Epidermal melanocyte (primary cell): Measurements from ENCODE around the gene SLC1A2.
A peak's percentile ranks its signal among the peaks of the same experiment; 100 is the strongest.

Experiments used
- DNase-seq: peaks from one replicate; pipeline ENCODE4 v3.0.0; 2011; ENCODE audit warnings: low spot score; ENCODE audit not compliant: insufficient read length

Gene SLC1A2

DNA sequence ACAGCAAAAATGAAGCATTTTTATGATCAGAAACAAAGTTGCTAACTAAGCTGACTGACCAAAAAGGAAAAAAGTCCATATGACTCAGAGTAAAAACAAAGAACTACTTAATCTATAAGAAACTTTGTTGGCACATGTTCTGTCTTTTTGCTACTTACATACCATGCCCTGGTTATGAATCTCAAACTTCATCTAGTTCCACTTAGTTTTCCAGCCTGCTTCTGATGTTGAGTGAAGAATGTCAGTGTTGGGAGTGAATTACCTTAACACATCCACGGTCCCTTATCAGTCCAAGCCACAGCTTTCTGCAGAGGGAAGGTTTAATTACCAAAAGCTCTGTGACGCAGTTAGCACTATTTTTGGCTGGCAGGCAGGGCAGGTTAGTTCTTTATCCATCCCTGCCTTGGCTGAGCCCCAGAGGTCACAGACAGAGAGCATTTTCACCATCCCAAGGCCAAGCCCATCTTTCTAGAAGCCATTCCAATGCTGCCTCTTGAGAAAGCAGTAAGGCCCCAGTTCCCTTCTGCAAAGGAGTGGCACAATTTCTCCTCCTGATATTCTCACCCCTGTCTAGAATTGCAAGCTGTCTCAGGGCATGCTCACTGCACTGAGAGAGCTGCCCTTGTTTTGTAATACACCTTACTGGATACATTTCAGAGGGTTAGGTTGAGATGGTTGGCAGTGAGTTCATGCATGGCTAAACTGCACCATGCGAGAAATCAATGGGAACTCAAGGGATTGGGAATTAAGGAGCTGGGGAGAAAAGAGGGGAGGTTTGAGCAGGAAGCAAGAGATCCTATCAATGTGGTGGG, 67.1 kb downstream of the SLC1A2 start:
- no peak for DNase-seq

DNA sequence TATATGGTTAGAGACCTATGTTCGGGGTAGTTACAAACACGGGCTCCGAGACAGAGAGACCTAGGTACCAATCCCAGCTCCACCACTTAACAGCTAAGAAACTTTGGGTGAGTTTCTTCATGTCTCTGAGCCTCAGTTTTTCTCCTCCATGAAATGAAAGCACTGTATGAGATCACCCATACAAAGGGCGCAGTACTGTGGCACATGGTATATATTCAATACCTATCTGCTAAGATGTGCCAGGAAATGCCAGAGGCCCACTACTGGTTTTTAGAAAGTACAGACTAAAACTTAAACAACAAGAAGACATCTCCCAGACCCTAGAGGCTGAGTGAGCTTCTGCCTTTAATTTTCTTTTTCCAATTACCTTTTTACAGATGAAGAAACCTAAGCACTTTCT, 69.5 kb downstream of the SLC1A2 start:
- no peak for DNase-seq

DNA sequence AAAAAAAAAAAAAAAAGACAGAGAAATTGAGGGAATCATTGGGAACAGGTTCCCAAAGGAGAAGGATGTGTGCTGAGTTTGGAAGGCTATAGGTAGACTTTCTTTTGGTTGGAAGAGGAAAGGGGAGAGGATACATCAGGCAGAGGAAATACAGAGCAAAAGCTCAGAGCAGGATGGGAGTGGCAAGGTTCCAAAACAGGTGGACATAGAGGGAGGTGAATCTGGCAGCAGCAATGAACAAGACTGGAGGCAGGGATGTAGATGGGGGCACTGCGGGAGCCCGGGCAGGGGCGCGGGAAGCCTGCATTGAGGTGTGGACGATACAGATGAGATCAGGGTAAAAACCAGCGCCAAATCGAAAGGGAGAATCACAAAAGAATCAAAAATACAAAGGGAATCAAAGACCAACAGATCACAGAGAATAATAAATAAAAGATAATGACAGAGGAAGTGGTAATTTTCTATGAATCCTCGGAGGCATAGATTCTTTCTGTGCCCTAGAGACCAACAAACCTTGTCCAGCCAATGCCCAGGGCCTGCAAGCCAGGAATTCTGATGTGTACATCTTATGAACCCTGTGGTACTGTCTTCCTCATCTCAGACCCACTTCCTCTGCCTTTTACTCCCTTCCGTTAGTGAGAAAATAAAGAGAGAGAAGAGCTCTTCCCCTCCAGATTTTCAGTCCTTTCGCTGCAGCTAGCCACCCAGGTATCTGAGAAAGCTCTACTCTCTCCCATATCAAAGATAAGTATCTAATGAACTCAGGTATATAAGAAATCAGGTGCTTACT, 70.3 kb downstream of the SLC1A2 start:
- no peak for DNase-seq

DNA sequence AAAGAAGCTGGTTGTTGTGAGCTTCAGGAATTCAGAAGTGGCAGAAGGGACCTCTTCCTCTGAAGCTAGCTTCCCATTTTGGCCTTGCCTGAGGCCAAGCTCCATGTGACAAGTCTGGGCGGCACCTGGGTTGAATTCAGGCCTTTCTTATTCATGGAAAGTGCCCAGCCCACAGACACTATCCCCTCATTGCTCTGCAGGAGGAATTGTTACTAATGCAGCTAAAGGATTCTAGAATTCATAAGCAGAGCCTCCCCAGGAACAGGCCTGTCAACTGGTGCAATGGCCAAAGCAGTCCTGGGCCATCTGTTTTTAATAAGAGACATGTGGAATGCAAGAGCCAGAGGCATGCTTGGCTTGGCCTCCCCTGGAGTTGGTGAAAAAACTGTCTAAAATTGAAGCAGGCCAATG, 71.4 kb downstream of the SLC1A2 start:
- no peak for DNase-seq

DNA sequence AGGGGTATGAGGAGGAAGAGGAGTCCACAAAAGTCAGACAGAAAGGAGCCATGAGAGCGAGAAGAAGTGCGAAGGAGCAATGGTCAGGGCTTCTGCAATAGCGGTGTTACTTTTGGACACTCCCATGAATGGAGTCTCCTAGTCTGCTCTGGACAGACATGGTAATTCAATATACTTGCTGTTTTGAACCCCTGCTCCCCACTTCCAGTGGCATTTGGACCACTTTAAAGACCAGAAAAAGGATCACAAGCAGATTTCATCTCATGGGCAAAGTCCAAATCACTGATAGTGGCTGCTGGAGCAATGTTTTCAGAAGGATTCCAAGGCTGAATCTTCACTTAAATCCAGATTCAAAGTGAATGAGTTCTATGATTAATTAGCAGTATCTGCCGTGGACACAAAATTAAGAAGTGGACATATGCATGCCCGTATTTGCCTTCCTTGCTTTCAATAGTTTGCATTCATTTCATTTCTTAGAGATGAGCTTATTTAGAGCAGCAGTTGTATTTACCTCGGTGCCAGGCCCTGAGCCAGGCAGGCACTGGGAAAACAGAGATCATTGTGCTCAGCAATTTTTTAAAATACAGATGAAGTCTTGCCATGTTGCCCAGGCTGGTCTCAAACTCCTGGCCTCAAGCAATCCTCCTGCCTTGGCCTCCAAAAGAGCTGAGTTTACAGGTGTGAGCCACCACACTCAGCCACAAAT, 72.0 kb downstream of the SLC1A2 start:
- DNase-seq: no peak

DNA sequence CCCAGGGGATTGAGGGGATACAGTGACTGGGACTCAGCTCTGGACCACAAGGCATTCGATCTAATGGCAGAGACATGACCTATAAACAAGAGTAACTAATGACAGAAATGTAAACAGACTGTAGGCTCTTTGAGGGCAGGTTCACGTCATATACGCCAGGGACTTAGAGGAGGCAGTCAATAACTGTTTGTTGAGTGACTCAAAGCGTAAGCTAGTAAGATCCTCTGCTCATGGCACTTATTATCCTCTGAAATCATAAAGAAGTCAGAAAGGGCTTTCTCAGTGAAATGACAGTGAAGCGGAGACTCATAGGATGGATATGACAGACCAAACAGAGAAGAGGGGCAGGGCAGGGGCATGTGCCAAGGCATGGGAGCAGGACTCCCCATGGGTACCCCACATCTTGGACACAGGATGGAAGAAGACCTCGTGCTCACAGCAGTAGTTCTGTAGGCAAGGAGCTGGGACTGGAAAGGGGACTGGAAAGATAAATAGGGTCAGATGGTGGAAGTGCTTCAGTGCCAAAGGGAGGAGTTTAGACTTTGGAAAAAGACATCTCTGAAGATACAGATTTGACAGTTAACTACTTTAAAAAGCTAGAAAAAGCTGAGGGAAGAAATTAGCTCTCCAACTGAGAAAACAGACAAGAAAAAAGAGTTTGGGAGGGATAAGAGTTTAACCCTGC, 72.7 kb downstream of the SLC1A2 start:
- no peak for DNase-seq

DNA sequence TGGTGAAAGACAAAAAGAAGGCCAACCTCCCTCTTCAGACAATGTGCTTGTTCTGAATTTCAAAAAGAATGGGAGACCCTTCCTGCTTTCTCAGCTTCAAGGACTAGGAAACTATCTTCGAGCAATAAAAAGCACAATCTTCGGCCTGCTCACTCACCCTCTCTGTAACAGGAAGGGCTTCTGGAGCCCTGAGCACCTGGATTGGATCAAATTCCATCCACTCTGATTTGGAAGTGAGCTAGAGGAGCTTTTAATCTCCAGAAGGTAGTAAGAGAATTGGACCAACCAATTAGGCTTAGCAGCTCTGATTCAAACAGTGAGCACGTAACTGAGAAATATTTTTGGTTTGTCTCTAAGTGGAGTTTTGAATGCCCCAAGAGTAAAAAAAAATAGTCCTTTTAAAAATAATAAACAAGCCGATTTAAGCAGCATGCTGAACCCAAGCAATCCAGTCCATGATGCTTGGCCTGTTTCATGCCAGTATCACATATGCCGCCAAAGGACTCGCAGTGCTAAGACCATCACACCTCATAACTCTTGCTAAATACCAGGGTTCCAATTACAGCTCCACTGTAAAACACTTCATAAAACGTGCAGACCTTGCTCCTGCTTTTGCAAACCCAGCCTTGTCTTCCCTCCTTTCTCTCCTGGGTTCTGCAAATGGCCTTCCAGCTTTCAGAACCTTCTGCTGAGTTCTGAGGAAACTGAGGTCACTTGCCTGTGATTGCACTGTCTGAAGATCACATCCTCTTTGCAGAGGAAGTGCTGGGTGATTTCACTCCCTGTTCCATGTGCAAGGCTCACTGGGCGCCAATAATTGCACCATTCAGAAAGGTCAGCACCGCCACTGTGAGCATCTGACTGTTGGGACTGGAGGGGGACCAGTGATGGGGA, 74.4 kb downstream of the SLC1A2 start:
- no peak for DNase-seq

DNA sequence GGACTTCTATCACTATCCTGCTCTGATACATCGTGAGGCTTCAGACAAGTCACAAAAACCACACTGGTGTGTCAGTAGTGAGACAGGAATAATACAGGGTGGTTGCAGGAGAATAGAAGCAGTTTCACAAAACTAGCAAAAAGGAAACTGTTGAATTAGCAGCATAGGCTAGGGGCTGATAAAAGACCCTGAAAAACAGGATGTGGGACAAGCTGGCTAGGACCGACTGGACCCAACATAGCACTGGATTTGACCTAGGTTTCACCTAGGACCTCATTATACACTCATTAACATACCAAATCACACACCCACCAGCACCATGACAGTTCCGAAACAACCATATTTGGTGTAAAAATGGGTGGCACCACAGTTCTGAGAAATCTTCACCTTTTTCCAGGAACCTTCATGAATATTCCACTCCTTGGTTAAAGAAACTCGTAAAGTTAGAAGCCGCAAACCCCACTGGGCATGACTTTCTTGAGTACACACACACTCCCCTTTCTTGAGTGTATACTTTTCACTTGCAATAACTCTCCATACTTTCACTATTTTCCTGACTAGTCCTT, 76.2 kb downstream of the SLC1A2 start:
- DNase-seq: no peak

DNA sequence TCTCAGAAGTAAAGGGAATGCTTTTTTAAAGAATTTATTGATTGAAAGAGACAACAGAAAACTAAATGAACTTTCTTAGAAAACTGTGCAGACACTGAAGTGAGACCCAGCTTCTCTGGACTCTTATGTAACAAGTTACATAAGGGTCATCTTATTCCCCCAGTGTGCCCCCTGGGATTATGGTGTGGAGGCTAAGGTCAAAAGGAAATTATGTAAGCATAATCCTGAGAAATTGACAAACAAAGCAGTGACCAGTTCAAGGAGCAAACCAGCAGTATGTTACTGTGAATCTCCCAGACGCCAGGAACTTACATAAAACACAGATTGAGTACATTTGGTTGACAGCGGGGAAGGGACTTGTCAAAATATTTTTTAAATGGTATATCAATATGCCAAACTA, 78.6 kb downstream of the SLC1A2 start:
- DNase-seq: no peak

DNA sequence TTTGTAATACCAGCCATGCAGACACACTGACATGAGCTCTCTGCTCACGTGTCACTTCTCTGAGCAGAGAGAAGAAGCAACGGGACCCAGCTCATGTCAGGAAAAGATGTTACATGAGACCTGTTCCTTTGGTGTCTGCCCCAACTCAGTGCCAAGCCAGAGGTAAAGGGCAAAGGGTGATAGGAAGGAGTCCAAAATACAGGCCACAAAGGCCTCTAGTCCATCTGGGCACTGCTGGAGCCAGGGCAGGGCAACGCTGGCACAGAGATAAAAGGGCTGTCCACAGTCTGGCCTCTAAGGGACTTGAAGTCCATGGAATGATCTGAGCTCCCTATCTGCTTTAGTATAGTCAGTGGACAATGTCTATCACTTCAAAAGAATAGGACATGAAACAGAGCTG, 79.3 kb downstream of the SLC1A2 start:
- no peak for DNase-seq

DNA sequence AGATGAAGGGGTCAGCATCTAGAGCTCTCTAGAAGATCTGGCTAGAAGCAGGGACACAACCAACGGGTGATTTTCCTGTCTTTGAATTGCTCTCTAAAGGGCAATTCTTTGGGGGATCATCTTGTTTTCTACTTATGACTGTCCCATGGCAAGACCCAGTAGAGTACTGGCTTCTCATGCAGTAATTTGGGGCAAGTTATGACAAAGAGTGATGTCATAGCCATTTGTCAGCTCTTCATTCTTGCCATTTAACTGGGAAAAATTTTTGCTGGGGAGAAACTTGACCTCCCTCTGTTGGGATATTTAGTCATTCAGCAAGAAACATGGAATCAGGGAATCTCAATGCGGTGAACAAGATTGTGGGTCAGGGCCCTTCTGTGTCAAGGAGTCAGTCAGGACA, 80.4 kb downstream of the SLC1A2 start:
- DNase-seq: no peak

DNA sequence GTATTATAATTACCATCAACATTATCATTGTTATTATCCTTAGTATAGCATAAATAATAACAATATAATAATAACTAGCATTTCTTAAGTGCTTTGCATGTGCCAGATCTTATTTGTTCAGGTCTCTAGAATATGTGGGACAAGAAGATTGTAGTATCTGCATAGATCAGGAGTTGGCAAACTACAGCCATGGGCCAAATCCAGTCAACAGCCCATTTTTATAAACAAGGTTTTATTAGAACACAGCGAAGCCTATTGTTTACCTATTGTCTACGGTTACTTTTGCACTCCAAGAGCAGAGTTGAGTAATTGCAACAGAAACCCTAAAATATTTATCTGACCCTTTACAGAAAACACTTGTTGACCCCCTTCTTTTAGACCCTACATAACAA, 81.4 kb downstream of the SLC1A2 start:
- no peak for DNase-seq

DNA sequence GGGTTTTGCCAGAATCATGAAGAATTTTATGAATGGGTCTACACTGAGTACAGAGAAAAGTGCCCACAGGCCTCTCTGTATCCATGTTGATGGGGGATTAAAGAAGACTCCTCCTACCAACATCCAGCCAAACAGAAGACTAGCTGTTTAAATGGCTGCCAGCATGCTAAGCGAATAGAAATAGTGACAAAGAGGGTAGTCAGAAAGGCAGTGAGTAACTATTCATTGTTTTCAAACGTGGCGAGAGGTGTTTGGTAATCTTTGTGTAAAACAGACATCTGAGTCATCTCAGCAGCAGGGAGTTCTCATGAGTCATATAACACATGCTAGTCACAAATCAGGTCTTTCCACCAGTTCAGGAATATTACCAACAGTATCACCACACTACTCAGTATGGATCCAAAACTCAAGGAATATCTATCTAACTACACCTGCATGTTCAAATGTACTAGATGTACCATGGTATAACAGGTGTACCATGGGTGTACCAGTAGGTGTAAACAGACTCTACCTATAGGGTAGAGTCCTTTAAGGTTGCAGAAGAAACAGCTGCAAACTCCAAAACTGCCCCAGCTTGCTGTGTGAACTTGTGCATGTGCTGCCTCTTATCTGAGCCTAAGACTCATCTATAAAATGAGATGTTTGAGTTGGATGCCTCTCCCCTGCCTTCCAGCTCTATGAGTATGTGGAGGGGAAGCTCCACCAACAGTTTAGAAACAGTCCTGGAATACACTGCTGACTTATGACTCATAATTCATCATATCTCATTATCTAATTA, 82.0 kb downstream of the SLC1A2 start:
- peak; percentile 52 for DNase-seq

DNA sequence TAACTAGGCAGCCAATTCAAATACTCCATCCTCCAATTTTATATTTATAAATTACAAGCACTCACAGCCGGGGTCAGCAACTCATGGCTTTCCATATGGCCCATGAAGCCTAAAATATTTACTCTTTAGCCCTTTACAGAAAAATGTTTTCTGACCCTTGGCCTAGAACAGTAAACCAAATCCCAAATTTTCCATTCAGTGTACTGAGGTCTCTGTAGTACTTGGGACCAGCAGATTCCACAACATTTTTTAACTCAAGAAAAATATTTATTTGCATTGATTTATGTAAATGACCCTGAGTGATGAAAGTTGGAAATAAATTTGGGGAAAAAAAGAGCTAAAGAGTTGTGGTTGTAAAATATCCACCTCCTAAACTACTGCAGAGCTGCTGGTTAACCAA, 82.6 kb downstream of the SLC1A2 start:
- DNase-seq: no peak

DNA sequence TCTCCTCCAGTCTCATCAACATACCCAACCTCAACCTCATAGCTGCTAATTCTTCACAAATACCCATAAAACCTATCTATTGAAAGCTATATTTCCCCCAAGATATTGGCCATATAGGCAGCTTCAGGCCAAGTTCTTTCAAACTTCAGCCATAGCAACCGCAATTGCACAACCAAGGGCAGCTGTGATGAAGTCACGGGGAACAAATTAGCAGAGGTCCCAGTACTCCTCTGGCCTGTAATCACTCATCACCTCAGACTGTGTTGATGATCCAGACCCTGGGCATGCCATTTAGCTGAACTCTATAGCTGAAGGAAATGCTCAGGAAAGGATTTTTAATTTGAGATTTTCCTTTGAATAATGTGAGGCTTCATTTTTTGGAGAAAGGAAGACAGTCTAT, 84.1 kb downstream of the SLC1A2 start:
- DNase-seq: no peak

DNA sequence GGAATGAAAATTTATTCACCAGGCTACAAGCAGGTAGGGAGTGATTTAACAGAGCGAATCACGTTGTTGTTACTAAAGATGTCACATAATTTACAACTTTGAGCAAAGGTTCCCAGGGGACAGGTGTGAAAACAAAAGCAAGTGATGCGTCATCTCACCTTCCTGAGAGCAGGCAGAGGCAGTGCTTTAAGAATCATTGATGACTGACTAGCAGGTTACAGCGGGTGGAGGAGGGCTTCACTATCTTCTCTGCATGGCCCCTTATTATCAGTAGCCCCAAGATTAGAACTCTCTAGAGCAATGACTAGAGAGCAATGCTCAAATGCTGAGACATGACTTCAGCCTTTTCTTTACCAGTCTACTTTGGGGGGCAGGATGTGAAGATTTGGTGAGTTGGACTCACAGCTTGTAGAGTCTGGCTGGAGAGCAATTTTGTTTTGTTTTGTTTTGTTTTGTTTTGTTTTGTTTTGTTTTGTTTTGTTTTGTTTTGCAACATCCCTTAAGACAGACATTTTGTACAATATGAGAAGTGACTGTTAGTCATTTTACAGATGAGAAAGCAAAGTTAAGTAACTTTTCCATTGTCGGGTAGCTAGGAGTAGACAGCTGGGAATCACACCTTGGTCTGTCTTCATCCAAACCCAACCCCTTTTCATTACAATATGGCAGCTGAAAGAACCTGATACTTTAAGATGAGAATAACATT, 84.8 kb downstream of the SLC1A2 start:
- no peak for DNase-seq

DNA sequence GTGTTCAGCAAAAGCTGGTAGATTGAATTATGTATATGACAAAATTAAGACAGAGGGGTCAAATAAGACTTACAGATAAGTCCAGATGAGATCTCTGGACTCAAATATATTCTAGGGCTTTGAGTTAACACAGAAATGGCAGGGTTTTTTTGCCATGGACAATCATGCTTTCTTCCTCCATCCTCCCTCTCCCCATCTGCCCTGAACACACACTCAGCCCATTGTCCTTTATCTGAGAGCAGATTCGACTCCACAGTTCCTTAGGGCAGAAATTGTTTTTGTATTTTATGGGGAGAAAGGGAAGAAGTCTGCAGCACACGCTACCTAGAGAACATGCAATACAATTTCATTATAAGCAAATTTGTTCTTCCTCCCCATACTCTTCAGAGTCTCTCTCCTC, 86.8 kb downstream of the SLC1A2 start:
- no peak for DNase-seq

DNA sequence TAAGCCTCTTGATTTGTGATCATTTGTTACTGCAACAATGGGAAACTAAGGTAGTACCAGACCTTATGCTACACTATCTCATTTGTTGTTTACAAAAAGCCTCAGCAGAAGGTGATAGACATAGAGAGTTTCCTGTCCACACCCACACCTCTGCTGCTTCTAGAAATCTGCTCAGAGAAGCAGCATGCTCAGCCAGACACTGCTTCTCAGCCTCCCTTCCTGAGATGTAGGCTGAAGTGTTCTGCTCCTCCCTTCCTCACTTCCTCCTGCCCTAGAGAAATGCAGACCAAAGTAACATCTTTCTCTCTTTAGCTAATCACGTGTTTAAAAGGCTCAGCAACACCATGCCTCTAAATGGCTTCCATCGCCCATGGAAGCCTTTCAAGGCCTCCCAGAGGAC, 88.4 kb downstream of the SLC1A2 start:
- DNase-seq: no peak
